OCI-LY1 (cell line): ENCODE results near the gene SHCBP1.
"Not testable (repeated sequence)": the region's sequence is repeated elsewhere in the genome, so short reads cannot be mapped to it uniquely, and the experiment has no call there.

Experiments used
- H2AFZ ChIP-seq: fragments of 200-600 bp; sonication (generic), shearing (Covaris generic); 2 replicates; pipeline ENCODE4 v1.6.0; 2014; ENCODE audit warnings: antibody characterized with exemption, mild to moderate bottlenecking, low read length
- H3F3A ChIP-seq: fragments of 200-600 bp; sonication (generic), shearing (Covaris generic); 2 replicates; pipeline ENCODE4 v1.6.0; 2014; ENCODE audit warnings: mild to moderate bottlenecking, antibody characterized with exemption, low read length, moderate library complexity; ENCODE audit not compliant: insufficient read depth
- H3K27ac ChIP-seq: fragments of 200-600 bp; sonication (generic); 2 replicates; pipeline ENCODE4 v1.5.1; 2014; ENCODE audit warnings: low read length, mixed run types, mild to moderate bottlenecking, low read depth; ENCODE audit not compliant: poor library complexity, severe bottlenecking
- H3K27me3 ChIP-seq: fragments of 200-600 bp; sonication (generic); 2 replicates; pipeline ENCODE4 v1.6.0; 2014; ENCODE audit warnings: antibody characterized with exemption, mild to moderate bottlenecking, low read length, moderate library complexity; ENCODE audit not compliant: insufficient read depth
- H3K36me3 ChIP-seq: fragments of 200-600 bp; sonication (generic); 2 replicates; pipeline ENCODE4 v1.6.1; 2014; ENCODE audit warnings: mild to moderate bottlenecking, antibody characterized with exemption, low read length, moderate library complexity, mixed read lengths; ENCODE audit not compliant: insufficient read depth
- H3K4me1 ChIP-seq: fragments of 200-600 bp; sonication (generic); 2 replicates; pipeline ENCODE4 v1.5.1; 2014; ENCODE audit warnings: mild to moderate bottlenecking, low read length, moderate library complexity; ENCODE audit not compliant: insufficient read depth, severe bottlenecking
- H3K4me2 ChIP-seq: fragments of 200-600 bp; sonication (generic), shearing (Covaris generic); 2 replicates; pipeline ENCODE4 v1.6.1; 2014; ENCODE audit warnings: low read length
- H3K4me3 ChIP-seq: fragments of 200-600 bp; sonication (generic); 2 replicates; pipeline ENCODE4 v1.5.1; 2014; ENCODE audit warnings: low read length, low read depth, mild to moderate bottlenecking, mixed read lengths; ENCODE audit not compliant: poor library complexity, severe bottlenecking
- H3K79me2 ChIP-seq: fragments of 200-600 bp; shearing (Covaris generic); 2 replicates; pipeline ENCODE4 v1.6.1; 2016; ENCODE audit warnings: mixed run types, low read length, mixed read lengths; ENCODE audit not compliant: insufficient read depth
- H3K9ac ChIP-seq: fragments of 200-600 bp; sonication (generic), shearing (Covaris generic); 2 replicates; pipeline ENCODE4 v1.6.1; 2014; ENCODE audit warnings: mild to moderate bottlenecking, low read length, mixed read lengths
- H3K9me2 ChIP-seq: fragments of 200-600 bp; sonication (generic), shearing (Covaris generic); 2 replicates; pipeline ENCODE4 v1.6.1; 2014; ENCODE audit warnings: low read depth, mild to moderate bottlenecking, low read length, mixed read lengths
- H3K9me3 ChIP-seq: fragments of 200-600 bp; shearing (Covaris generic); 2 replicates; pipeline ENCODE4 v1.6.1; 2014; ENCODE audit warnings: low read length, mixed read lengths
- H4K20me1 ChIP-seq: fragments of 200-600 bp; sonication (generic), shearing (Covaris generic); 2 replicates; pipeline ENCODE4 v1.6.0; 2016; ENCODE audit warnings: mild to moderate bottlenecking, low read length; ENCODE audit not compliant: insufficient read depth
- CTCF ChIP-seq: fragments of 200-600 bp; sonication (generic), shearing (Covaris generic); IDR thresholded peaks from 2 replicates; pipeline ENCODE4 v1.5.1; 2017; ENCODE audit warnings: mild to moderate bottlenecking, antibody characterized with exemption, low read length, moderate library complexity, mixed read lengths
- EZH2 ChIP-seq: fragments of 200-600 bp; sonication (generic), shearing (Covaris generic); IDR thresholded peaks from 2 replicates; pipeline ENCODE4 v1.8.0; 2017; ENCODE audit warnings: borderline replicate concordance, mixed run types, mild to moderate bottlenecking, antibody characterized with exemption, low read length, moderate library complexity, mixed read lengths

The SHCBP1 gene

GRCh38 chr16:46555951-46556350 lies 65.2 kb downstream of the SHCBP1 start:
- TF ChIP-seq CTCF (no peak), EZH2 (no peak)
- no peaks in the 10 kb centered on the region for H3K27me3 ChIP-seq
- H4K20me1 ChIP-seq: no peaks in the 10 kb centered on the region
- no peaks in the 10 kb centered on the region for H3F3A ChIP-seq
- no peak overlapping the region for H3K4me3 ChIP-seq
- no peaks in the 10 kb centered on the region for H3K79me2 ChIP-seq
- no peaks in the 10 kb centered on the region for H3K36me3 ChIP-seq
- H3K4me2 ChIP-seq: no peak overlapping the region
- no peaks in the 10 kb centered on the region for H3K9me3 ChIP-seq
- no peak overlapping the region for H3K27ac ChIP-seq
- no peak overlapping the region for H3K9ac ChIP-seq
- peaks cover 3% of the 10 kb centered on the region for H3K4me1 ChIP-seq
- H2AFZ ChIP-seq: no peak overlapping the region
- no peaks in the 10 kb centered on the region for H3K9me2 ChIP-seq

GRCh38 chr16:46554435-46554834 lies 66.7 kb downstream of the SHCBP1 start:
- H3K79me2 ChIP-seq, H2AFZ ChIP-seq, H3K9ac ChIP-seq, H3K27me3 ChIP-seq, H3F3A ChIP-seq, H3K9me3 ChIP-seq, H4K20me1 ChIP-seq, H3K9me2 ChIP-seq, H3K27ac ChIP-seq, H3K36me3 ChIP-seq, H3K4me1 ChIP-seq: not testable (repeated sequence)
- TF ChIP-seq CTCF: peak; percentile 79
- peak overlapping the region; percentile 67 for H3K4me2 ChIP-seq
- peak overlapping the region; percentile 47 for H3K4me3 ChIP-seq

- H3K9me3 ChIP-seq: no peaks in the 10 kb centered on the region
- TF ChIP-seq CTCF: no peak
- TF ChIP-seq EZH2: no peak
- H3K79me2 ChIP-seq: no peaks in the 10 kb centered on the region
- no peak overlapping the region for H3K27ac ChIP-seq
- peaks cover 3% of the 10 kb centered on the region; the same call in 1 of the 2 replicates for H3K27me3 ChIP-seq
- H4K20me1 ChIP-seq: no peaks in the 10 kb centered on the region
- H3K4me3 ChIP-seq: no peak overlapping the region
- no peaks in the 10 kb centered on the region for H3K36me3 ChIP-seq
- H3K9ac ChIP-seq: no peak overlapping the region
- H2AFZ ChIP-seq: no peak overlapping the region
- no peaks in the 10 kb centered on the region for H3K9me2 ChIP-seq
- peaks cover under 1% of the 10 kb centered on the region for H3K4me1 ChIP-seq
- no peaks in the 10 kb centered on the region for H3F3A ChIP-seq
- H3K4me2 ChIP-seq: no peak overlapping the region
These were observed 71.7 kb downstream of the SHCBP1 start for GRCh38 chr16:46549477-46549876.
